Fibroblast of peridontal ligament (primary cell): ENCODE measurements around the gene C1orf185.
A peak's percentile ranks its signal among the peaks of the same experiment; 100 is the strongest.
"Not testable (repeated sequence)": the region's sequence is repeated elsewhere in the genome, so short reads cannot be mapped to it uniquely, and the experiment has no call there.

Experiments used
- DNase-seq: peaks from one replicate; pipeline ENCODE4 v3.0.0-alpha.2; 2010; ENCODE audit errors: extremely low read depth

The C1orf185 gene

DNA sequence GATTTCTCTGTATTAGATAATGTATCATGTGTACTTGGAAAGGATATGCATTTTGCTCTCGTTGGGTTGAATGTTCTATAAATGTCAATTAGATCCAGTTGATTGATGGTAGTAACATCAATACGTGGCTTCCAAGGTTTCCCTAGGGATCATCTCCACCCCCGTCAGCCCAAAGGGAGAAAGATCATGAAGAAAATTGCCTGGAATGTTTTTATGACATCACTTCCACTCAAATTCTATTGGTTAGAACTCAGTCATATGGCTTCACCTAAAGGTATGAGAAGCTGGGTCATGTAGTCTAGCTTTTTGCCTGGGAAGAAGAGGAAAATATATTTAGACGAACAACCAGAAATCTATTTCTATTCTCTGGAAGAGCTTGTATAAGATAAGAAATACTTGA, at the start of gene C1orf185:
Gene C1orf185 (plus strand): TSS at position 253 of the 400 bp plus-strand sequence. CDS start 6 bp downstream, at position 259.
- no peak for DNase-seq

DNA sequence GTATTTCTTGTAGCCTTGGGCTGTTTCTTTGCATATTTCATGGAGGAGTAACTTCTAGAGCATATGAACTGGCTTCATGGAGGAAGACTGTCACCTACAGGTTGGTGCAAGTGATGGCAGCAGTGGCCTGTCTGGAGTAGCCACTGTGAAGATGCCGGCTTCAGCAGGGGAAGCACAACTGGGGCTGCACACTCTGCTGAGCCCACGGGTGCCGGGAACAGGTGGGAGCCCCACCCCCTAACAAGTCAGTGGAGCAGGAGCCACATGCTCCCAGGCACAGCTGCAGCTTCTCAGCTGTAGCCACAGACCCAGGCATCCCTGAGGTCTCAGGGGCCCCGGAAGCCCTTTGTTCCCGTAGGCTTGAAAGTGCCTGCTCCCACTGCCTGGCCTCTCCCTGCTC, 43.2 kb upstream of the C1orf185 start:
- peak; percentile 58 for DNase-seq

DNA sequence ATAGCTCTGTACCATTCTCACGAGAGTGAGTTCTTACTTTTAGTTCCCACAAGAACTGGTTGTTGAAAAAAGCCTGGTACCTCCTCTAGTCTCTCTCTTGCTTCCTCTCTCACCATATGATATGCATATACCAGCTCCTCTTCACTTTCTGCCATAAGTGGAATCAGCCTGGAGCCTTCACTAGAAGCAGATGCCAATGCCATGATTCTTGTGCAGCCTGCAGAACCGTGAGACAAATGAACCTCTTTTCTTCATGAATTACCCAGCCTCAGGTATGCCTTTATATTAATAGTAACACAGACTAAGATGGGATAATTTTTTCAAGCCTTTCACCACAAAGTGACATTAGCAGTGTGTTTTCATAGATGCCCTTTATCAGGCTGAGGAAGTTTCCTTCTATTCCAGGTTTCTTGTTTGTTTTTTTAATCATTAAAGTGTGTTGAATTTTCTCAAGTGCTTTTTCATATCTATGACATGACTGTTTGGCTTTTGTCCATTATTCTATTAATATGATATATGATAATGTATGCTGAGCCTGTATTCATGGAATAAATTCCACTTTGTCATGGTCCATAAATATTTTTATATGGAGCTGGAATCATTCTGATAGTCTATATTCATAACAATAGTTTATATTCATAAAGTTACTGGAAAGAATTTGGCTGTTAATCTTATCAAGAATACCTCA, 40.7 kb upstream of the C1orf185 start:
- no peak for DNase-seq

DNA sequence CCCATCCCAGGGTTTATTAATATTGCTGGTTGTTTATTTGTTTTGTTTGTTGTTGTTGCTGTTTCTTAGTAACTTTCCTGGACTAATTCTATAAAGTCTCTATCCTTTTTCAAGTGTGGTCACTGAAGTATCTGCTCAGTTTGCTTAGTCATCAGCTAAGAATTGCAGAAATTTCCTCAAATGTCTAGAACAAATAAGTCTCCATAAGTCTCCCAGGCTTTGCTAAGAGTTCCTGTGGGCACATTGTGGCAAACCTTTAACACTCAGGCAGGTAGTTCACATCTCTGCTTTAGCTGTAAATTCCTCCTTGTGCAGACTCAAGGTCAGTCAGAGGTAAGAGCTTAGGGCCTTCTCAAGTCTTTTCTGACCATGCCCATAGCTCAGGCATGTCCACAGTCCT, 38.9 kb upstream of the C1orf185 start:
- DNase-seq, result peak; percentile 78

DNA sequence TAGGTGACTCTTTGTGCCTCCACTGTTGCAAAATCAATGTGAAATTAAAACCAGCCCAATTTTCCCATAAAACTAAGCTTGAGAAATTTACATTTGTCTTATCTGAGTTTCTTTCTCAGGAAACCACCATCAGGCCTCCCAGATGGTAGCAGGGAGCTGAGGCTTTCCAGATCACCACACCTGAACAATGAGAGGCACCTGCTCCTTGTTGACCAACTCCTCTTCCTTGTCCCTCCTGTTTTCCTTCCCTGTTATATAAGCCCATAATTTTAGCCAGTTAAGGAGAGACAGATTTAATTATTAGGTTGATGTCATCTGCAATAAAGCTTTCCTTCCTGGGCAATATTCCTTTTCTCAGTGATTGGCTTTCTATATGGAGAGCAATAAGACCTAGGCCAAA, 32.0 kb upstream of the C1orf185 start:
- DNase-seq, result no peak

DNA sequence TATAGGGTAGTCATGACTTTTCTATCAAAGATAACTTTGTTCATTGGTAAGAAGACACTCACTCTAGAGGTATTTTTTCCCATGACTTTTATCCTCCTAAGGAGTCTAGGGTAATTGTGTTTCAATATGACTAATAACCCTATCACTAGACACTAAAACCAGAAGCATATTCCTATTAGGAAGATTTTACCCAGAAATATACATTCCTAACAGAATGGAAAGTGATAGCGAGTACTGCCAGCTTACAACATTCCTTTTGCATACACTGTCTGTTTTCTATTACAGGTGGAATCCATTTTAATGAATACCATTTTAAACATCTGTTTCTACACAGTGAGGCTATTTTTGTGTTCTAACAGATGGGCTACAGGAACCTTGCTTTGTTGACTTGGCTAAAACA, 31.4 kb upstream of the C1orf185 start:
- DNase-seq, result peak; percentile 71

DNA sequence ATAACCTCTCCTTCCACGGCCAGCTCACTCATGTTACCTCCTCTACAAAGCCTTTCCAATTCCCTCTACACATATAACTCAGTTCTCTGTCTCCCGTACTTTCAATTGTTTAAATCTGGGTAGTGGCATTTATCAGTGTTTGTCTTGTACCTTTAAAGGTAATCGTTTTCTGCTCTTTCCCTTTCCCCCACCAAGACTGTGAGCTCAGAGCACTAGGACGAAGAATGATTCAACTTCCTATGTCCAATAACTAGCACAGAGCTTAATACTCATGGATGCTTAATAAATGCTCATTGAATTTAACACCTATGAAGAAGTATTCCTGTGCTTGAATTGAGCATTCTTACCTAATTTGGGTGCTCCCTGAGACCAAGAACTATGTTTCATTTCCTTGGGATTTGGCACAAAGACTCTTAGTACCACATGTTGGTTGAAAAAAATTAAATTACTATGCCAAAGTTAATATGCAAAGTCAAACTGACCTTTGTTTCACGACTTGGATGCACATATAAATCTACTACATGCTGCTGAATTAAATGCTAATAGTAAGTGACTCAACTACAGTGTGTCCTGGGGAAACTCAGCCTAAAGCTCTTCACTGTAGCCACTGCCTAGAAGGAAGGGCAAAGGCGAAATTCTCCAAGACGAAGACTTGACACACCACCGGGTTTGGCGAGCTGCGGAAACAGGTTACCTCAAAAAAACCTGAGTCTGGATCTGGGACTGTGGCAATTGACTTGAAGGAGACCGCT, 30.6 kb upstream of the C1orf185 start:
- no peak for DNase-seq

DNA sequence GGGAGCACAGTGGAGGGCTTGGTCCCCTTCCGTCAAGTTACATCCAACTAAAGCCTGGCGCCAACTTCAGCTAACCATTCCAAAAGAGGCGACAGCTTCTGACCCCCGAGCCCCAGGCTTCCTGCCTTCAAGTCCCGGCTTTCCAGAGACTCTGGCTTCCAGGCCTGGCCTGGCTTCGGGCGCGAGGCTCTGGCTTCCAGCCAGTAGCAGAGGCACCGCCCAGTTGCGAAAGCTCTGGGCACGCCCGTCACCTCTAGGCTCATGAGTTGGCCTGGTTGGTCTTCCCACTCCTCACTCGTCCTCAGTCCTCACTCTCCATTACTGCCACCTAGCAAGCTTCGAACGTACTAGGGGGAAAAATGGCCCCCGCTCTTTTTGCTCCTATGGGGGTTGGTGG, 30.0 kb upstream of the C1orf185 start:
- no peak for DNase-seq

DNA sequence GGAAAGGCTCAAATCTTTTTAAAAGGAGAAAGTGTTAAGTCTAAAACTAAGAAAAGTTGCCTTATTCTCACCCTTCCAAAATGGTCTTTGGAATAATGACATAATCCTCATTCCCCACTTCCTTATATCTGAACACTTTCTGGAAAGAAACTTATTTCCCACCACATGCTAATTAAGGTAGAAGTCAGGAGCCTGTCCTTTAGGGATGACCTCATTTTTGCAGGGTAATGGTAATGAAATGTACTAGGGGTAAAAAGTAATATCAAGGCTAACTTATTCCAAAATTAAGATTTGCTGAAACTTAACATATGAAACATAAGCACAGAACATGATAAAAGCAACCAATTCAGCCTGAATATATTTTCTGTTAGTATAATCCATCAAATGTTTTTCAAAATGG, 29.4 kb upstream of the C1orf185 start:
- no peak for DNase-seq

DNA sequence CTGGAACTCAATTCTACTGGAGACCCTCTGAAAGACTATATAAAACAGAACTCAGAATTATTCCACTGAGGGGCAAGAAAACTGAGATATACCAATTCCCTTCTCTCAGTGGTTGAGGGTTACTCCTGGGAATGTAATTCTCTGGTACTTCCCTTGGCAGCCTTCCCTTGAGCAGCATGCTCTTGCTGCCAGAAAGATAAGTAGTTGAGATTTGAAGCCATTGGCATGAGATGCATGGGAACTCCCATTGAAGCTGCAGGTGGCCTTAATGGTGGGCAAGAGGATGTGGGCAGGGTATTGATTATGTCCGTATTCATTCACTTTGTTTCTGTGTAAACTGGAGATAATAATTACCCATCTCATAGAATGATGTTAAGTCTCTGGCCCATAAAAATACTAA, 28.6 kb upstream of the C1orf185 start:
- DNase-seq, result no peak

DNA sequence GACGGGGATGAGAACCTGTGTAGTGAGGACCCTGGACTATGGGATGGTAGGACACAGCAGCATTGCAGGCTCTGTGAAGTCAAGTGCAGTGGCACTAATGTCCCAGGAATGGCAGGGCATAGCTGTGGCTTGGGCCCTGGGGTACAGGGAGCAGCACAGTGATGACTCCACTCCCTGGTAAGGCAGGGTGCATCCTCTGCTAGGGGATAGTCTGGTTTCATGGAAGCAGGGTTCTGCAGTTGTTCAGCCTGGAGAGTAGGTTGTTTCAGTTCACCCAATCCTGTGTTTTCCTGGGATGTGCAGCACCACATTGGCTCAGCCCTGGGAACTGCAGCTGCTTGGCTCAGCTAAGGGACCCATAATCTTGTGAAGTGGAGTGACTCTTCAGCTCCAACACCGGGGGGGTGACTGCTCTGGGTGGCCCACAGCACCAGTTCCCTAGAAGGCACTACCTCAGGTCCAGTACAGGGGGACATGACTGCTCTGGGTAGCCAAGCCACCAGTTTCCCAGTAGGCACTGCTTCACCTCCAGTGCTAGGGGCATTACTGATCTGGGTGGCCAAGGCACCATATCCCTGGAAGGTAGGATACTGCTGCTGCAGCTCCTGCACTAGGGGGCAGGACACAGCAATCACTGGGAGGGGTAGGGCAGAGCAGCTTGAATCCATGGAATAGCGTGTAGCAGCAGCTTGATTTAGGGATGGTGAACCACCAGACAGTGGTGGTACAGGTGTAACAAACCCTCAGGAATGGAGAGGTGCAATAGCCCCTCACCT, 15.3 kb upstream of the C1orf185 start:
- DNase-seq, result no peak

DNA sequence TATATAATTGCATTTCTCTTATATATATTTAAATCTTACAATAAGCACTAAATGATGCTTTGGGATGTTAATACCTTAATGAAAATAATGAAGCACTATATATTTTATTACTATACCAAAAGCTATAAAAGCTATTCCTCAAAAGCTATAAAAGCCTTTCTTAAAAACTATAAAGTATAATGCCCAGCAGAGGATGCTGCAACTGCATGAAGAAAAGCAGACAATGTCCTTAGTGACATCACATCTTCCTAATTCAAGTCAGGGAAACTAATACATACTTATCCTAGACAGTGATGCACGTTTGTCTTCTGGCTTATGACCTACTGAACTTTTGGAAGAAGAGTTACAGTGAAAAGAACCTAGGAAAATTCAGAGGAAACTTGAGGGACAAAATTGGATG, 13.6 kb upstream of the C1orf185 start:
- DNase-seq, result peak; percentile 53

DNA sequence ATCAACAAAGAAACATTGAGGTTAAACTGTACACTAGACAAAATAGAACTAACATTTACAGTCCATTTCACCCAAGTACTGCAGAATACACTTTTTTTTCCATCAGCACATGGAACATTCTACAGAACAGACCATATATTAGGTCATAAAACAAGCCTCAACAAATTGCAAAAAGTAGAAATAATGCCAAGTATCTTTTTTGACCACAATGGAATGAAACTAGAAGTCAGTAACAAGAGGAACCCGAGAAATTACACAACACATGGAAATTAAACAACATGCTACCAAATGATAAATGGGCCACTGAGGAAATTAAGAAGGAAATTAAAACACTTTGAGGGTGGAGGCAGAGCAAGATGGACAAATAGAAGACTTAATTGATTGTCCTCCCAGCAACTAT, 8.4 kb upstream of the C1orf185 start:
- DNase-seq, result peak; percentile 69

DNA sequence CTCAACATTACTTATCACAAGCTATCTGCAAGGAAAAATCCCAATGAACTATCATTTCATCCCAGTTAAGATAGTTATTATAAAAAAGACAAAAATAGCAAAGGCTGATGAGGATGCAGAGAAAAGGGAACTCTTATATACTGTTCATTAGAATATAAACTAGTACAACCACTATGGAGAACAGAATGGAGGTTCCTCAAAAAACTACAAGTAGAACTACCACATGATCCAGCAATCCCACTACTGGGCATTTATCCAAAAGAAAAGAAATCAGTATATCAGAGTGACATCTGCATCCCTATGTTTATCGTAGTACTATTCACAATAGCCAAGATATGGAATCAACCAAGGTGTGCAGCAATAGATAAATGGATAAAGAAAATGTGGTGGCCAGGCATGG, 4.9 kb upstream of the C1orf185 start:
- no peak for DNase-seq

DNA sequence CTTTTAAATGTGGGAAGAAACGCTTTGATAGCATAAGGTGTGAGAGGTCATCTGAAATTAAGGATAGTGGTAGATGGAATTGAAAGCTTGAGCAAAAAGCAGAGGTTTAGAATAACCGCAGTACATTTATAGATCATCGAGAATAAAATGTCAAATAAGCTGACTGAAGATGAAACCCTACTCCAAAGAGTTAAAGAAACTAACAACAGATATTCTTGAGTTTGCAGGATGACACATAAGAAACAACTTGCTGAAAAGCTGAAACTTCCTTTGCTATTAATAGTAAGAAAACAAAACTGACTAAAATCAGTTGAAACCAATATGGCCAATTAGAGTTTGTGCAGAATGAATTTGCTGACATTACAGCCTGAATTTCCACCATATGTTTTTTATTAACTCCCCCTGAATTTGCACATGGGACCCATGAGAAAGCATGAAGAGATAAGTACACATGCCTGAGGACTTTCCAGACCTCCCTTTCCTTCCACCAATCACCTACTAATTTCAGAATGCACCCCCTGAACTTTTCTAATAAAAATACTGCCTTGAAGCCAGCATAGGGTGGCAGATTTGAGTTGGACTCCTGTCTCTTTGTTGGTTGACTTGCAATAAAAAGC, 1.7 kb upstream of the C1orf185 start:
- peak; percentile 36 for DNase-seq

DNA sequence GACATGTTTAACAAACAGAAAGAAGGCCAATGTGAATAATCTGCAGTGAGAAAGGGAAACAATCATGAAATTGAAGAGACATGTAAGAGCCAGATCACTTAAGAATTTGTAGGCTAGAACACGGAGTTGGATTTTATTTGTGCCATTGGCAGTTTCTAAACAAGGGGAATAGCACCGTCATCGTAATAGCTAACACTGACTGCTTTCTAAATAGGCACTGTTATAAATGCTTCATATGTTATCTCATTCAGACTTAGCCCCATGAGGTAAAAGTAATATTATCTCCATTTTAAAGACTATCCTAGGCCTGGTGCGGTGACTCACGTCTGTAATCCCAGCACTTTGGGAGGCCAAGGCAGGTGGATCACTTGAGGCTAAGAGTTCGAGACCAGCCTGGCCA, 12.1 kb downstream of the C1orf185 start:
- DNase-seq, result no peak

DNA sequence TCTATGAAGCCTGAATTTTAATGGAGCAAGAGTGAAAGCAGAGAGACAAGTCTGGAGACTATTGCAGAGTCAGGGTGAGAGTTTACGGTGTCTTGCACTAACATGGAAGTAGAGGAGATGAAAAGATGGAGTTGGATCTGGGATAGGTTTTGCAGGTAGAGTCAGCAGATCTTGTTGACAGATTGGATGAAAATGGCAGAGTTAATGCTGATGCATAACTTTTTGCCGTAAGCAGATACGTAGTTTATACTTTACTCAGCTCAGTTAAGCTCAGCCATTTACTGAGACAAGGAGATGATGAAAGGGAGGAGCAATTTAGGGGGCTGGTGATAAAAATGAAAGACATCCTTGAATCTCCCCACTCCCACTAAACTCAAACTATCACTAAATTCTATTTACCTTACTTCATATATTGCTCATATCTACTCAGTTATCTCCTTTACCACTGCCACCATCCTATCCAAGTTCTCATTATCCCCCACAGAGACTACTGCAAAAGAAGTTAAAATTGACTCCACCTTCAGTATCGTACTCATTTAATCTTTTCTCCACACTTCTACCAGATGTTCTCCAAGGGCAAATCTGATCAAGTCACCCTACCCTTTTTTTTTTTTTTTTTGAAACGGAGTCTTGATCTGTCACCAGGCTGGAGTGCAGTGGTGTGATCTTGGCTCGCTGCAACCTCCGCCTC, 13.8 kb downstream of the C1orf185 start:
- no peak for DNase-seq

DNA sequence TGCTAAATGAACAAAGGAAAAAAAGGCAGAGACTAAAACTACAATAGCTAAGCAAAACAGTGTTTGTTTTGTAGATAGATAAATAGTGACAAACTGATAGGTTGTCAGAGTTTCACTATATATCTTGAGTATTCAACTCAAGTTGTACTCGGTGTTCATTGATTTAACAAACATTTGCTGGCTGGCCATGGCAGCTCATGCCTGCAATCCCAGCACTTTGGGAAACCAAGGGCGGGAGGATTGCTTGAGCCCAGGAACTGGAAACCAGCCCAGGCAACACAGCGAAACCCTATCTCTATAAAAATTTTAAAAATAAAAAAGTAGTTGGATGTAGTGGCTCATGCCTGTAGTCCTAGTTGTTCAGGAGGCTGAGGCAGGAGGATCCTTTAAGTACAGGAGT, 17.3 kb downstream of the C1orf185 start:
- no peak for DNase-seq

DNA sequence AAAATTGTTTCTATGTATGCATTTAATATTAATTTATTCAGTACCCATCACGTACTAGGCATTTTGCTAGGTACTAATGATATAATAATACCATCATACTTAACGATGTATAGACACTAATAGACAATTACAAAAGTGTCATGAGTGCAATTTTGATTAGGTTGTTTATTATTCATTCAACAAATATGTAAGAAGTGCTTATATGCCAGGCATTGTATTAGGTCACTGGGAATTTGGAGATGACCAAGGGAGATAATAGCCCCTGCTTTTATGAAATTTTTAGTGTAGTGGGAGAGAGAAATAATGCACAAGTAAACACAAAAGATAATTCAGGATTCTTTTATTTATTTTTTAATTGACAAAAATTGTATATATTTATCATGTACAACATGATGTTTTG, 18.6 kb downstream of the C1orf185 start:
- no peak for DNase-seq

DNA sequence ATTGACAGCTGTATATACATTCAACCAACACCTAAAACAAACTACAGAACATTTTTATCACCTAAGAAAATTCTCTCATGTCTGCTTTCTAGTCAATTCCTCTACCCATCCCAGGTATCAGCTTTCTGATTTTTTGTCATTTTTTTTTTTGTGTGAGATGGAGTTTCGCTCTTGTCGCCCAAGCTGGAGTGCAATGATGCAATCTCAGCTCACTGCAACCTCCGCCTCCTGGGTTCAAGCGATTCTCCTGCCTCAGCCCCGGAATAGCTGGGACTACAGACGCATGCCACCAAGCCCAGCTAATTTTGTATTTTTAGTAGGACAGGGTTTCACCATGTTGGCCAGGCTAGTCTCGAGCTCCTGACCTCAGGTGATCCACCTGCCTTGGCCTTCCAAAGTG, 25.1 kb downstream of the C1orf185 start:
- not testable (repeated sequence) for DNase-seq

DNA sequence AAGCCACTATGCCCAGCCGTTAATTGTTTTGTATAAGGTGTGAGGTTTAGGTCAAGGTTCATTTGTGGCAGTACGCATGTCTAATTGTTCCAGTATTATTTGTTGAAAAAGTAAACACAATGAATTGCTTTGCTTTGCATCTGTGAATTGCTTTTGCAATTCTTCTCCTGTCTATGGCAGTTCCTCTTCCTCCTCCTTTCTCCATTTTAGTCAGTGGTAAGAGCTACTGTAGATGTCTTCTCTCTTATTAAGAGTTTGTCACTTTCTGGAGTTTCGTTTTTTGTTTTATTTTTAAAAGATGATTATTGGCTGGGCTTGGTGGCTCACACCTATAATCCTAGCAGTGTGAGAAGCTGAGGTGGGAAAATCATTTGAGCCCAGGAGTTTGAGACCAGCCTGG, 29.2 kb downstream of the C1orf185 start:
- no peak for DNase-seq

DNA sequence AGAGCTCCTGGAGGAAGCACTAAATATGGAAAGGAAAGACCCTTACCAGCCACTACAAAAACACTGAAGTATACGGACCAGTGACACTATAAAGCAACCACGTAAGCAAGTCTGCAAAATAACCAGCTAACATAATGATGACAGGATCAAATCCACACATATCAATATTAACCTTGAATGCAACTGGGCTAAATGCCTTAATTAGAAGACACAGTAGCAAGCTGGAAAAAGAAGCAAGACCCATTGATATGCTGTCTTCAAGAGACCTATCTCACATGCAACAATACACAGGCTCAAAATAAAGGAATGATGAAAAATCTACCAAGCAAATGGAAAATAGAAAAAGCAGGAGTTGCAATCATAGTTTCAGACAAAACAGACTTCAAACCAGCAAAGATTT, 31.0 kb downstream of the C1orf185 start:
- no peak for DNase-seq
